Activated CD8-positive, alpha-beta memory T cell treated with anti-CD3 and anti-CD28 coated beads, Interleukin-2, amount 50 U/mL, for 4 hours (primary cell): ENCODE measurements around the gene BOC.

Source experiments
- DNase-seq: peaks from one replicate; pipeline ENCODE4 v3.0.0-alpha.2; 2020

BOC gene

GRCh38 chr3:113226491-113226890, 15.1 kb downstream of the BOC start:
- no peak for DNase-seq

GRCh38 chr3:113227146-113227545, 15.8 kb downstream of the BOC start:
- DNase-seq: no peak

GRCh38 chr3:113228498-113229286, 17.3 kb downstream of the BOC start:
- no peak for DNase-seq

- DNase-seq: no peak
Measured at GRCh38 chr3:113231391-113231790, 20.0 kb downstream of the BOC start.

- no peak for DNase-seq
Measured at GRCh38 chr3:113231827-113232253, 20.5 kb downstream of the BOC start.

GRCh38 chr3:113232342-113232741, 21.0 kb downstream of the BOC start:
- DNase-seq: no peak

- no peak for DNase-seq
Measured at GRCh38 chr3:113233497-113233896, 22.1 kb downstream of the BOC start.

- no peak for DNase-seq
Measured at GRCh38 chr3:113234028-113234427, 22.7 kb downstream of the BOC start.

GRCh38 chr3:113234688-113235260, 23.4 kb downstream of the BOC start:
- DNase-seq: no peak

- DNase-seq: no peak
Measured at GRCh38 chr3:113238503-113238902, 27.1 kb downstream of the BOC start.

GRCh38 chr3:113240841-113241240, 29.5 kb downstream of the BOC start:
- DNase-seq: no peak

- DNase-seq: no peak
Measured at GRCh38 chr3:113241292-113242095, 30.1 kb downstream of the BOC start.

GRCh38 chr3:113242096-113242581, 30.8 kb downstream of the BOC start:
- no peak for DNase-seq

- DNase-seq: no peak
Measured at GRCh38 chr3:113243071-113243470, 31.7 kb downstream of the BOC start.

- no peak for DNase-seq
Measured at GRCh38 chr3:113243846-113244245, 32.5 kb downstream of the BOC start.

- no peak for DNase-seq
Measured at GRCh38 chr3:113245761-113246161, 34.4 kb downstream of the BOC start.

GRCh38 chr3:113247068-113247467, 35.7 kb downstream of the BOC start:
- no peak for DNase-seq

GRCh38 chr3:113247675-113248458, 36.5 kb downstream of the BOC start:
- no peak for DNase-seq

- DNase-seq: no peak
Measured at GRCh38 chr3:113249111-113249510, 37.8 kb downstream of the BOC start.

- no peak for DNase-seq
Measured at GRCh38 chr3:113249601-113250000, 38.2 kb downstream of the BOC start.

- DNase-seq: no peak
Measured at GRCh38 chr3:113250566-113250965, 39.2 kb downstream of the BOC start.

GRCh38 chr3:113251817-113252216, 40.5 kb downstream of the BOC start:
- no peak for DNase-seq

- no peak for DNase-seq
Measured at GRCh38 chr3:113252553-113252952, 41.2 kb downstream of the BOC start.
